Kasumi-1 (cell line): Measurements from ENCODE around the gene RPL6.
A peak's percentile ranks its signal among the peaks of the same experiment; 100 is the strongest.
"Not testable (repeated sequence)": the region's sequence is repeated elsewhere in the genome, so short reads cannot be mapped to it uniquely, and the experiment has no call there.

Experiments
- DNase-seq, 2 experiments: peaks; one replicate each; lab custom pipeline; 2025; lab: John Stamatoyannopoulos, UW

Gene RPL6

DNA sequence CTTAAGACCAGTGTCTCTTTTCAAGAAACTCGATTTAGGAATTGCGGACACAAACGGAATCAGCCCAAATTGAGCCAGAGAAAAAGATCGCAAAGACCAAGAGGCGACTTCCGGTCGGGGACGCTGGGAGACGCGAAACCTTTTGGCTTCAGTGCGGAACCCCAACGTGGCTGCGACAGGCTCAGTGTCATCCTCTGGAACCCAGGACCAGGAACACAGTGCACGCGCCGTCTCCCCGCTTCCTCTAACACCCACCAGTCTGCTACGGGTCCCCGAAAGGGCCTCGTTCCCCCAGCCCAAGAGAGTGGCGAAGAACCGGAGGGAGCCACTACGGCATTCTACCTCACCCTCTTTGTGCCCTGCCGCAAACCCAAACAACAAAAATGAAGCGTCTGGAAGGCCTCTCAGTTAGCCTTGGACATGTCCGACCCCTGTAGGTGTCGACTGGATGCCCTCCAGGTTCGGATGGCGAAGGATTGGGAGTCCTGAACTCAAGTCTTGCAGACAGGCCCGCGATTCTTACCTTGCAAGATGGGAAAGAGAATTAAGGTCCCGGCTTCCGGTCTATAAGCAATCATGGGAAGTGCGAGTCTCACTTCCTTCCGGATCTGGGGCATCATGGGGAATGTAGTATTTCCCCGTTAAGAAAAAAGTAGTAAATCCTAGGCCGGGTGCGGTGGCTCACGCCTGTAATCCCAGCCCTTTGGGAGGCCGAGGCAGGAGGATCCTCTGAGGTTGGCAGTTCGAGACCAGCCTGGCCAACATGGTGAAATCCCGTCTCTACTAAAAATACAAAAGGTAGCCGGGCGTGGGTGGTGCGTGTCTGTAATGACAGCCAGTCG lies at the start of gene RPL6:
Gene RPL6 (minus strand): TSS at position 542 of the 842 bp plus-strand sequence. CDS start 949 bp downstream, outside the sequence.
- DNase-seq = peak; percentile 95 to 97

GRCh38 chr12:112458751-112459150 lies 49.3 kb upstream of the RPL6 start:
- no peak for DNase-seq

DNA sequence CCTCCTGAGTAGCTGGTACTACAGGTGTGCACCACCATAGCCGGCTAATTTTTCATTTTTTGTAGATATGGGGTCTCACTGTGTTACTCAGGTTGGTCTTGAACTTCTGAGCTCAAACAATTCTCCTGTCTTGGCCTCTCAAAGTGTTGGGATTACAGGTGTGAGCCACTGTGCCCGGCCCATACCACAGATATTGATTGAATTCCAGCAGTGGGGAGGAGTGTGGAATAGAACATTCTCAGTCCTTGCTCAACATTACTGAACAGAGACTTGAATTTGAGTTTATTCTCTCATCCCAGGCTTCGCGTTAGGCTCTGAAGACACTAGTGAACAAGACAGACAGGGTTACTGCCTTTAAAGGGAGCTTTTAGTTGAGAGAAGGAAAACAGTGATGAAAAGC lies 48.9 kb upstream of the RPL6 start:
- DNase-seq = no peak

- not testable (repeated sequence) for DNase-seq
Observed at GRCh38 chr12:112457142-112457541, 47.7 kb upstream of the RPL6 start.

- DNase-seq = no peak
Observed at GRCh38 chr12:112456029-112456428, 46.6 kb upstream of the RPL6 start.

- DNase-seq = peak in 1 of 2 experiments; percentile 23
Observed at GRCh38 chr12:112450725-112451124, 41.3 kb upstream of the RPL6 start.

DNA sequence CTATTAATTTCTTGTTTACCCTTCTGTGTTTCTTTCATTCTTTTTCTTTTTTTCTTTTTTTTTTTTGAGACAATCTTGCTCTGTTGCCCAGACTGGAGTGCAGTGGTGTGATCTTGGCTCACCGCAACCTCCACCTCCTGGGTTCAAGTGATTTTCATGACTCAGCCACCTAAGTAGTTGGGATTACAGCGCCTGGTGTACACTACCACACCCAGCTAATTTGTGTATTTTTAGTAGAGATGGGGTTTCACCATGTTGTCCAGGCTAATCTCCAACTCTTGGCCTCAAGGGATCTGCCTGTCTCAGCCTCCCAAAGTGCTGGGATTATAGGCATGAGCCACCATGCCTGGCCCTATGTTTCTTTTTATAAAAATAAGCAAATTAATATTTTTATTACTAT lies 38.8 kb upstream of the RPL6 start:
- DNase-seq = not testable (repeated sequence)

- peak; percentile 62 to 68 for DNase-seq
Observed at GRCh38 chr12:112447106-112447505, 37.7 kb upstream of the RPL6 start.

DNA sequence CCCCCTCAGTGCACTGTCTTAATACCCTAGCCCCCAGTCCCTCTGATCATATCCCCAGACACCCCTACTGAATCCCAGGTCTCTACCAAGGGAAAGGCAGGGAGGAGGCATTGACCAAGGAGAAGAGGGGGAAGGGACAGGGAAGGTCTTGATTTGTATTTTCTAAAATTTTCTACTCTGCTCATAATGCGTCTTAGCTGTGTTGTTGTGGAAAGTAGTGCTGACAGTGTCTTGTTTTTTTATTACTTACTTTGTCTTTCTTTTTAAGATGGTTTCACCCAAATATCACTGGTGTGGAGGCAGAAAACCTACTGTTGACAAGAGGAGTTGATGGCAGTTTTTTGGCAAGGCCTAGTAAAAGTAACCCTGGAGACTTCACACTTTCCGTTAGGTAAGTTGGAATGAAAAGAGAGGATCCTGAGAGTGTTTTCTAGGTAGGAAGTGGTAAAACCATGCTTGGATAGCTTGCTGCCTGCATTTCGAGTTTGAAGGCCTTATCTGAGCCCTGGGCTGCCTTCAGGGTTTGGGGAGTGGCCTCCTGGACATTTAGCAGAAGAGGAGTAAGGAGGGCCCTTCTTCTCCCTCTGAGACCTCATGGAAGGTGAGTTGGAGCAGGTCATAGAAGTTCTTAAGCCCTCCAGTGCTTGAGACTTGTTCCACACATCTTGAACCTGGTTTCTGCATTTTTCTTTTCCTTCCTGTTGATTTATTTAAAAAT lies 36.8 kb upstream of the RPL6 start:
- DNase-seq = no peak

GRCh38 chr12:112443916-112444315 lies 34.5 kb upstream of the RPL6 start:
- no peak for DNase-seq

DNA sequence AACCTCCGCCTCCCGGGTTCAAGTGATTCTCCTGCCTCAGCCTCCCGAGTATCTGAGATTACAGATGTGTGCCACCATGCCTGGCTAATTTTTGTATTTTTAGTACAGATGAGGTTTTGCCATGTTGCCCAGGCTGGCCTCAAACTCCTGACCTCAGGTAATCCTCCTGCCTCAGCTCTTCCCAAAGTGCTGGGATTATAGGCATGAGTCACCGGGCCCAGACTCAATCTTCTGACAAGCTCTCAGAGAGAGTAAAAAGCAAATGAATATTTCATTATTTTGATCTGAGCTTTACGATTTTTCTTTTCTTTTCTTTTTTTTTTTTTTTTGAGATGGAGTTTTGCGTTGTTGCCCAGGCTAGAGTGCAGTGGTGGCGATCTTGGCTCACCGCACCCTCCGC lies 31.2 kb upstream of the RPL6 start:
- not testable (repeated sequence) for DNase-seq

GRCh38 chr12:112439769-112440168 lies 30.4 kb upstream of the RPL6 start:
- no peak for DNase-seq

- DNase-seq = not testable (repeated sequence)
Observed at GRCh38 chr12:112438645-112439044, 29.2 kb upstream of the RPL6 start.

DNA sequence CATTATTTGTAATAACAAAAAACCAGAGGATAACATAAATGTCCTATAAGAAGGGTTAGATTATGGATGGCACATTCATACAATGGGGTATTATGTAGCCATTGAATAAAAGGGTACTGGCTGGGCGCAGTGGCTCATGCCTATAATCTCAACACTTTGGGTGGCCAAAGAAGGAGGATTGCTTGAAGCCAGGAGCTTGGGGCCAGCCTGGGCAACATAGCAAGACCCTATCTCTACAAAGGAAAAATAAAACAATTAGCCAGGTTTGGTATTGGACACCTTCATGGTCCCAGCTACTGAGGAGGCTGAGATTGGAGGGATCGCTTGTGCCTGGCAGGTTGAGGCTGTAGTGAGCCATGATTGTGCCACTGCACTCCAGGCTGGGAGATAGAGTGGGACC lies 24.1 kb upstream of the RPL6 start:
- DNase-seq = no peak

GRCh38 chr12:112431965-112432364 lies 22.6 kb upstream of the RPL6 start:
- DNase-seq = no peak

DNA sequence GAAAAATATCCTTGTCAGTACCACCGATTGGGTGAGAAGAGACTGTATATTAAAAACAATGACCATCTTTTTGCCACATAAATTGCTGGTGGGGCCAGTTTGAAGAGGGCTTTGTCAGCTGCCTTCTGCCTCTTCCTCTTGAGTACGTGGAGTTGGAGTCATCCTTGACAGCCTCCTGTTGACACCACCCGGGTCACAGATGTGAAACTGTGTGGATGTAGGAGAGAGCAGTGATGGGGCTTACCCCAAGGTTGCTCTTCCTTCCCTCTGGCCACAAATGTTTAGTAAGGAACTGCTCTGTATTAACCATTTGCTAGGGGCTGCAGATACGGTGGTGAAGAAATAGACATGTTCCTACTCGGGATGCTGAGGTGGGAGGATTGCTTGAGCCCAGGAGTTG lies 21.5 kb upstream of the RPL6 start:
- no peak for DNase-seq

- no peak for DNase-seq
Observed at GRCh38 chr12:112427760-112428159, 18.4 kb upstream of the RPL6 start.

DNA sequence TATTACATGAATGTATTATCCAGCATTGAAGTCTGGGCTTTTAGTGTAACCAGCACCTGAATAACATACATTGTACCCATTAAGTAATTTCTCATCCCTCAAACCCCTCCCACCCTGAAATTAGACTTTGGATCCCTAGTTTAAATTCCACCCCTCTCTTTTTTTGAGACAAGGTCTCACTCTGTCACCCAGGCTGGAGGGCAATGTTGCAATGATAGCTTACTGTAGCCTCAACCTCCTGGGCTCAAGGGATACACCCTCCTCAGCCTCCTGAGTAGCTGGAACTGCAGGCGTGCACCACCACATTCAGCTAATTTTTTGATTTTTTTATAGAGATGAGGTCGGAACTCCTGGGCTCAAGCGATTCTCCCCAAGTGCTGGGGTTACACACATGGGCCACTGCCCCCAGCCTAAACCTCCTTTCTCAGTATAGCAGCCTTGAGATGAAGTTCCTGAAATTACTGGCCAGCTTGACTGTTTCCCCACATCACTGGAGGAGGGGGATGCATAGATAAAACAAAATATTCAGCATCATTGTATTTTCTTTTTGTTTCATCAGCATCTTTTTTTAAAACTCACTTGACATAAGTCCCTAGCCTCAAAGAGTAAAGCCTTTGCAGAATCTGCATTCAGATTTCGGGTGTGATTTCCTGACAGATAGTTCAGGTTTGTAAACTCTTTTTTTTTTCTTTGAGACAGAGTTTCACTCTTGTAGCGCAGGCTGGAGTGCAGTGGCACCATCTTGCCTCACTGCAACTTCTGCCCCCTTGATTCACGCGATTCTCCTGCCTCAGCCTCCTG lies 16.4 kb upstream of the RPL6 start:
- DNase-seq = no peak

GRCh38 chr12:112424126-112424525 lies 14.7 kb upstream of the RPL6 start:
- DNase-seq = no peak

GRCh38 chr12:112422531-112422930 lies 13.1 kb upstream of the RPL6 start:
- no peak for DNase-seq

DNA sequence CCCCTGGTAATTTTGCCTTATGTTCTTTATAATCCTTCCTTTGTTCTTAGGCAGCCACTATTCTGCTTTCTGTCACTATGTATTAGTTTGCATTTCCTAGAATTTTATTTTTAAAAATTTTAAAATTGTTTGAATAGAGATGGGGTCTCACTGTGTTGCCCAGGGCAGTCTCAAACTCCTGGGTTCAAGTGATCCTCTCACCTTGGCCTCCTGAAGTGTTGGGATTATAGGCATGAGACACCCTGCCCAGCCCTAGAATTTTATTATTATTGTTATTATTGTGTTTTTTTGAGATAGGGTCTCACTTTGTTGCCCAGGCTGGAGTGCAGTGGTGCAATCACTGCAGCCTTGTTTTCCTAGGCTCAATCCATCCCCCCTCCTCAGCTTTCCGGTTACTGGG lies 12.0 kb upstream of the RPL6 start:
- DNase-seq = no peak

GRCh38 chr12:112420740-112421139 lies 11.3 kb upstream of the RPL6 start:
- DNase-seq = no peak
